HL-60 (cell line): ENCODE results near the gene NCF1.
"Not testable (repeated sequence)": the region's sequence is repeated elsewhere in the genome, so short reads cannot be mapped to it uniquely, and the experiment has no call there.

ENCODE experiments used
- CTCF ChIP-seq: IDR thresholded peaks from one replicate; pipeline ENCODE4 v1.5.1; 2011; ENCODE audit warnings: low read length, control low read depth, inconsistent platforms; ENCODE audit not compliant: insufficient read depth
- GABPA ChIP-seq: IDR thresholded peaks from 2 replicates; pipeline ENCODE4 v1.6.1; 2012; ENCODE audit warnings: low read depth
- POLR2AphosphoS5 ChIP-seq: IDR thresholded peaks from 2 replicates; pipeline ENCODE4 v1.6.1; 2012; ENCODE audit warnings: low read depth
- SPI1 ChIP-seq: IDR thresholded peaks from 2 replicates; pipeline ENCODE4 v1.6.1; 2012; ENCODE audit warnings: low read depth, mild to moderate bottlenecking, borderline replicate concordance

DNA sequence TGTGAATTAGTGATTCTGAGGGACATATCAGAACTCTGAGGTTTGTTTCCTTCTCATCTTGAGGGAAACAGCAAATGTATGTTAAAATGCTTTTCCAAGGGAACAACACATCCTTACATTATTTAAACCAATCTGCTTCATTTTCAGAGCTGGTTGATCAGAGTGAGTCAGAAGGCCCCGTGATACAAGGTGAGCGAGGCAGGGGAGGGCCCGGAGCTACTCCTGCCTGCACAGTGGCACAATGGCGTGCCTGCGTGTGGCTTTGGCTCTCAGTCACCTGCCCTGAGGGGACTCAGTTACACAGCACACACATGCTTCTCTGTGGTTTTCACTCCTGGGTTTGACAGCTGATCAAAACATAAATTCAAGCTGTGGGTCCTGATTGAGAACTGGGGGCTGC lies 17.1 kb upstream of the NCF1 start:
- not testable (repeated sequence) for TF ChIP-seq CTCF, POLR2AphosphoS5, GABPA, SPI1
